Mononuclear cell (primary cell): ENCODE measurements around the gene RBM24. TPM values are rescaled to one million over a fixed set of nuclear protein-coding genes. Genes with fewer than 3 reads are reported as not detected.
"Not testable (repeated sequence)": the region's sequence is repeated elsewhere in the genome, so short reads cannot be mapped to it uniquely, and the experiment has no call there.

ENCODE experiments used
- H3K27me3 ChIP-seq: 2 replicates; pipeline ENCODE4 v1.6.0; 2011; ENCODE audit warnings: low read length, control low read depth; ENCODE audit not compliant: insufficient read depth
- H3K4me1 ChIP-seq: 2 replicates; pipeline ENCODE4 v1.5.1; 2011; ENCODE audit warnings: mild to moderate bottlenecking, low read length, control low read depth; ENCODE audit not compliant: insufficient read depth
- H3K4me3 ChIP-seq: 2 replicates; pipeline ENCODE4 v1.5.1; 2011; ENCODE audit warnings: mild to moderate bottlenecking, low read length, moderate library complexity
- H3K9me3 ChIP-seq: 2 replicates; pipeline ENCODE4 v1.5.1; 2011; ENCODE audit warnings: low read depth, mild to moderate bottlenecking, control low read depth, low read length
- total RNA-seq: library from RNA; depleted of rRNA; stranded (reverse); fragments of >200 nt; gene quantifications from one replicate; pipeline ENCODE4 v1.2.3, GENCODE V29; 2012

RBM24 gene
- total RNA-seq, 1 donor = 0.21 TPM

- Histone ChIP-seq H3K27me3 (no peaks in the 10 kb centered on the region), H3K4me1 (no peaks in the 10 kb centered on the region), H3K9me3 (no peaks in the 10 kb centered on the region), H3K4me3 (no peak overlapping the region)
Observed at GRCh38 chr6:17303444-17303843, 22.3 kb downstream of the RBM24 start.

- no peaks in the 10 kb centered on the region for H3K9me3 ChIP-seq
- H3K4me1 ChIP-seq = no peaks in the 10 kb centered on the region
- no peaks in the 10 kb centered on the region for H3K27me3 ChIP-seq
- H3K4me3 ChIP-seq = no peak overlapping the region
Observed at GRCh38 chr6:17305219-17306001, 24.2 kb downstream of the RBM24 start.

- no peaks in the 10 kb centered on the region for H3K4me1 ChIP-seq
- H3K4me3 ChIP-seq = no peak overlapping the region
- no peaks in the 10 kb centered on the region for H3K27me3 ChIP-seq
- no peaks in the 10 kb centered on the region for H3K9me3 ChIP-seq
Observed at GRCh38 chr6:17311595-17312311, 30.6 kb downstream of the RBM24 start.

- H3K9me3 ChIP-seq, H3K4me1 ChIP-seq, H3K27me3 ChIP-seq, H3K4me3 ChIP-seq: not testable (repeated sequence)
Observed at GRCh38 chr6:17313238-17313637, 32.1 kb downstream of the RBM24 start.

GRCh38 chr6:17313971-17314370 is 32.8 kb downstream of the RBM24 start:
- H3K4me1 ChIP-seq = no peaks in the 10 kb centered on the region
- no peak overlapping the region for H3K4me3 ChIP-seq
- H3K9me3 ChIP-seq = no peaks in the 10 kb centered on the region
- H3K27me3 ChIP-seq = no peaks in the 10 kb centered on the region

- H3K9me3 ChIP-seq = no peaks in the 10 kb centered on the region
Observed at GRCh38 chr6:17315262-17315661, 34.1 kb downstream of the RBM24 start.

GRCh38 chr6:17318435-17319165 is 37.4 kb downstream of the RBM24 start:
- no peaks in the 10 kb centered on the region for H3K4me1 ChIP-seq
- no peaks in the 10 kb centered on the region for H3K9me3 ChIP-seq
- no peak overlapping the region for H3K4me3 ChIP-seq
- no peaks in the 10 kb centered on the region for H3K27me3 ChIP-seq

More at GRCh38 chr6:17315262-17315661, 34.1 kb downstream of the RBM24 start:
- H3K4me1 ChIP-seq = no peaks in the 10 kb centered on the region
- no peaks in the 10 kb centered on the region for H3K27me3 ChIP-seq
- no peak overlapping the region for H3K4me3 ChIP-seq

GRCh38 chr6:17320266-17320665 is 39.1 kb downstream of the RBM24 start:
- H3K27me3 ChIP-seq, H3K9me3 ChIP-seq, H3K4me1 ChIP-seq, H3K4me3 ChIP-seq: not testable (repeated sequence)

- no peaks in the 10 kb centered on the region for H3K9me3 ChIP-seq
- no peaks in the 10 kb centered on the region for H3K4me1 ChIP-seq
- H3K27me3 ChIP-seq = no peaks in the 10 kb centered on the region
- no peak overlapping the region for H3K4me3 ChIP-seq
Observed at GRCh38 chr6:17331238-17331637, 50.1 kb downstream of the RBM24 start.

- Histone ChIP-seq H3K27me3 (no peaks in the 10 kb centered on the region), H3K9me3 (no peaks in the 10 kb centered on the region), H3K4me3 (no peak overlapping the region), H3K4me1 (no peaks in the 10 kb centered on the region)
Observed at GRCh38 chr6:17334265-17334664, 53.1 kb downstream of the RBM24 start.

- Histone ChIP-seq H3K27me3 (no peaks in the 10 kb centered on the region), H3K4me3 (no peak overlapping the region), H3K4me1 (no peaks in the 10 kb centered on the region), H3K9me3 (no peaks in the 10 kb centered on the region)
Observed at GRCh38 chr6:17336425-17336824, 55.3 kb downstream of the RBM24 start.

GRCh38 chr6:17339308-17339670 is 58.1 kb downstream of the RBM24 start:
- Histone ChIP-seq H3K4me1 (no peaks in the 10 kb centered on the region), H3K4me3 (no peak overlapping the region), H3K9me3 (no peaks in the 10 kb centered on the region), H3K27me3 (no peaks in the 10 kb centered on the region)

- H3K9me3 ChIP-seq = no peaks in the 10 kb centered on the region
- no peaks in the 10 kb centered on the region for H3K27me3 ChIP-seq
- H3K4me1 ChIP-seq = no peaks in the 10 kb centered on the region
- H3K4me3 ChIP-seq = no peak overlapping the region
Observed at GRCh38 chr6:17341117-17341805, 60.1 kb downstream of the RBM24 start.

- Histone ChIP-seq H3K27me3 (no peaks in the 10 kb centered on the region), H3K9me3 (no peaks in the 10 kb centered on the region), H3K4me3 (no peak overlapping the region), H3K4me1 (no peaks in the 10 kb centered on the region)
Observed at GRCh38 chr6:17341891-17342290, 60.7 kb downstream of the RBM24 start.

GRCh38 chr6:17343215-17343614 is 62.1 kb downstream of the RBM24 start:
- no peaks in the 10 kb centered on the region for H3K27me3 ChIP-seq
- no peak overlapping the region for H3K4me3 ChIP-seq
- no peaks in the 10 kb centered on the region for H3K9me3 ChIP-seq
- no peaks in the 10 kb centered on the region for H3K4me1 ChIP-seq
